Colonic mucosa (tissue), 4 donors: Measurements from ENCODE around the gene GTF3C5. TPM values are rescaled to one million over a fixed set of nuclear protein-coding genes. Genes with fewer than 3 reads are reported as not detected.

Experiments
- DNase-seq: peaks from one replicate; pipeline ENCODE4 v3.0.0-alpha.2; 2020
- H3K27ac ChIP-seq: fragments of 200-600 bp; one replicate; pipeline ENCODE4 v1.8.0; 2021
- H3K27me3 ChIP-seq: fragments of 200-600 bp; one replicate; pipeline ENCODE4 v1.8.0; 2021
- H3K36me3 ChIP-seq: fragments of 200-600 bp; one replicate; pipeline ENCODE4 v1.8.0; 2021
- H3K4me1 ChIP-seq: fragments of 200-600 bp; one replicate; pipeline ENCODE4 v1.8.0; 2021; ENCODE audit warnings: mild to moderate bottlenecking
- H3K4me3 ChIP-seq: fragments of 200-600 bp; one replicate; pipeline ENCODE4 v1.8.0; 2021
- H3K9ac ChIP-seq, 2 donors: one replicate each; pipeline ENCODE4 v1.7.0; 2013; ENCODE audit warnings: control low read depth in 2 of 2, low read depth in 2 of 2, low read length in 2 of 2
- H3K9me3 ChIP-seq: fragments of 200-600 bp; one replicate; pipeline ENCODE4 v1.8.0; 2021
- intact Hi-C: fragments of 100-400 bp; cut with DNase I; formaldehyde crosslinking; loops from one replicate; pipeline ENCODE4 v1.14.1; 2022
- total RNA-seq, 2 donors: library from RNA; stranded (reverse); fragmentation: NEBNext Ultra II Directional in 1 of 2; extraction: Animal tissue kit (Norgen Biotek cat#: 25700) in 1 of 2; gene quantifications; one replicate each; pipeline ENCODE4 v1.2.1, GENCODE V29; 2021
- TF ChIP-seq, protein P1 (sequence below): fragments of 200-600 bp; IDR thresholded peaks from one replicate; pipeline ENCODE4 v1.8.0; 2022; ENCODE audit warnings: antibody characterized with exemption, mild to moderate bottlenecking
- donor health status: healthy.
- donor health status: DM: no; HTN: no; CAD: no.
- donor health status: DM: no; HTN: no; CAD: no.

Gene GTF3C5
- total RNA-seq, 2 donors from 2014 or later = 42.3 to 70.9 TPM

- no peak overlapping the region for H3K4me3 ChIP-seq
- peaks cover 3% of the 10 kb centered on the region for H3K27me3 ChIP-seq
- H3K9me3 ChIP-seq = no peaks in the 10 kb centered on the region
- no peak overlapping the region for H3K27ac ChIP-seq
- TF ChIP-seq, protein P1, sequence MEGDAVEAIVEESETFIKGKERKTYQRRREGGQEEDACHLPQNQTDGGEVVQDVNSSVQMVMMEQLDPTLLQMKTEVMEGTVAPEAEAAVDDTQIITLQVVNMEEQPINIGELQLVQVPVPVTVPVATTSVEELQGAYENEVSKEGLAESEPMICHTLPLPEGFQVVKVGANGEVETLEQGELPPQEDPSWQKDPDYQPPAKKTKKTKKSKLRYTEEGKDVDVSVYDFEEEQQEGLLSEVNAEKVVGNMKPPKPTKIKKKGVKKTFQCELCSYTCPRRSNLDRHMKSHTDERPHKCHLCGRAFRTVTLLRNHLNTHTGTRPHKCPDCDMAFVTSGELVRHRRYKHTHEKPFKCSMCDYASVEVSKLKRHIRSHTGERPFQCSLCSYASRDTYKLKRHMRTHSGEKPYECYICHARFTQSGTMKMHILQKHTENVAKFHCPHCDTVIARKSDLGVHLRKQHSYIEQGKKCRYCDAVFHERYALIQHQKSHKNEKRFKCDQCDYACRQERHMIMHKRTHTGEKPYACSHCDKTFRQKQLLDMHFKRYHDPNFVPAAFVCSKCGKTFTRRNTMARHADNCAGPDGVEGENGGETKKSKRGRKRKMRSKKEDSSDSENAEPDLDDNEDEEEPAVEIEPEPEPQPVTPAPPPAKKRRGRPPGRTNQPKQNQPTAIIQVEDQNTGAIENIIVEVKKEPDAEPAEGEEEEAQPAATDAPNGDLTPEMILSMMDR = no peak
- intact Hi-C loops = no loop called here
- no peaks in the 10 kb centered on the region for H3K36me3 ChIP-seq
- no peak overlapping the region for H3K9ac ChIP-seq
- no peaks in the 10 kb centered on the region for H3K4me1 ChIP-seq
- DNase-seq = no peak
These were observed 37.3 kb upstream of the GTF3C5 start for GRCh38 chr9:132993511-132993939.

DNA sequence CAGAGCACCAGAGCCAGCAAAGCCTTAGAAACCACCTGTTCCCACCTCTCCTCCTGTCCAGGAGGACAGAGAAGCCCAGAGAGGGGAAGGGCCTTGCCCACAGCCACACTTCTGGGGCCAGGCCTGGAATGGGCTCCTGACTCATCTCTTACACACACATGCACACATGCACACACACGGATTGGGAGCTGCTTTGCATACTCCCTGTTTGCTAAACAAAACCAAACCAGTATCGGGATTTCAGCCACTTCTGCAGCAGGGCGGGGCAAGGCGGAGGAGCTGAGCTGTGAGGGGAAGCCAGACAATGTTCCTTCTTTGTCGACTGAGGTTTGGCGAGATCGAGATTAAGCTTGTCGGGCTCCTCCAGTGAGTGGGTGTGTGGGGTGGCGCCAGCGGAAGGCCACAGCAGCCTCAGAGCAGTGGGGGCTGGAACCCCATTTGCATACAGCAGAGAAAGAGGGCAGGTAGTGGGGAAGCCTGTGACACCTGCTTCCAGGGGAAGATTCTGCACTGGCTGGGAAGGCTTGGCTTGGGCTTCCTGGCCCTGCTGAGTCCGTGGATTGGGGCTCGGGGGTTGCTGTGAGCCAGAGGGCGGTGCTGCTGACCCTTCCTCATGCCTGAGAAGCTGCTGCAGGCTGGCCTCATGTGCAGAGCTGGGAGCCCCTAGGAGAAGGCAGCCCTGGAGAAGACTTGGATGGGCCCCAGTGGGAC, 36.2 kb upstream of the GTF3C5 start:
- H3K27ac ChIP-seq = no peak overlapping the region
- H3K36me3 ChIP-seq = no peaks in the 10 kb centered on the region
- no peak overlapping the region for H3K9ac ChIP-seq
- intact Hi-C loops = no loop called here
- H3K4me3 ChIP-seq = no peak overlapping the region
- TF ChIP-seq, protein P1 = no peak
- H3K27me3 ChIP-seq = peaks cover 3% of the 10 kb centered on the region
- no peaks in the 10 kb centered on the region for H3K9me3 ChIP-seq
- H3K4me1 ChIP-seq = no peaks in the 10 kb centered on the region
- DNase-seq = peak; percentile 36

DNA sequence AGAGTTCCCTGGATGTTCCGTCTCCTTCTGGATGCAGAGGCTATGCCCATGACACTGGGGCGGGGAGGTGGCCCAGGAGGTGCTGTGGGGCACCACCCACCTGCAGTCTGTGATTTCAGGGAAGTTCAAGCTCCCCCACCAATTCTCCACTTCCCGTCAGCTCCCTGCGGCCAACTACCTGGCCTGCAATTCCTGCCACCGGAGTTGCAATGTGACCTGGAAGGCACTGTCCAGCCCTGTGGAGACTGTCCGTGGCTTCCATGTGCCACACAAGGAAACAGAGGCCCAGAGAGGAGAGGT, 35.7 kb upstream of the GTF3C5 start:
- Histone ChIP-seq H3K4me3 (no peak overlapping the region), H3K9me3 (no peaks in the 10 kb centered on the region), H3K27me3 (peaks cover 3% of the 10 kb centered on the region), H3K27ac (no peak overlapping the region), H3K9ac (no peak overlapping the region), H3K36me3 (no peaks in the 10 kb centered on the region), H3K4me1 (no peaks in the 10 kb centered on the region)
- TF ChIP-seq, protein P1 = no peak
- intact Hi-C loops = no loop called here
- no peak for DNase-seq

DNA sequence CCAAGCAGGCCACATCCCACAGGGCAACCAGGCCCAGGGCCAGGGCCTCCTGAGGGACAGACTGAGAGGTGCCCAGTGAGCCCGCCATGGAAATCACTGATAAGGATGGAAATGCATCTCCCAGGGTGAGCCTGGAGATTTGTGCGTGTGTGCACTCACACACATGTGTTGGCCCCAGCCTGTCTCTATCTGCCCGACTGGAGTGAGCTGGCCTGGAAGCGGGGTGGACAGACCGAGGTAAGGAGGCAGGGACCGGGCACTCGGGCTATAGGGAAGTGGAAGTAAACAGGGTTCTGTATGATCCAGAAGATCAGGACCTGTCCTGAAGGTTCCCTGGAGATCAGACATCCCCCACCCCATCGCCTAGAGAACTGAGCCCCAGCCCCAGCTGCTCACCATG, 34.9 kb upstream of the GTF3C5 start:
- Histone ChIP-seq H3K27ac (no peak overlapping the region), H3K4me1 (no peaks in the 10 kb centered on the region), H3K4me3 (no peak overlapping the region), H3K36me3 (no peaks in the 10 kb centered on the region), H3K27me3 (no peaks in the 10 kb centered on the region), H3K9me3 (no peaks in the 10 kb centered on the region), H3K9ac (no peak overlapping the region)
- intact Hi-C loops = no loop called here
- TF ChIP-seq, protein P1 = no peak
- DNase-seq = no peak

GRCh38 chr9:132996526-132996925, 34.3 kb upstream of the GTF3C5 start:
- Histone ChIP-seq H3K9ac (no peak overlapping the region), H3K4me3 (no peak overlapping the region), H3K4me1 (no peaks in the 10 kb centered on the region), H3K36me3 (no peaks in the 10 kb centered on the region), H3K27me3 (no peaks in the 10 kb centered on the region), H3K27ac (no peak overlapping the region), H3K9me3 (no peaks in the 10 kb centered on the region)
- DNase-seq = no peak
- intact Hi-C loops = no loop called here
- TF ChIP-seq, protein P1 = no peak
